ENCODE data around the gene ANKRD62. TPM values are rescaled to one million over a fixed set of nuclear protein-coding genes. Genes with fewer than 3 reads are reported as not detected.

The ANKRD62 gene
- total and polyA plus RNA-seq, 10 donors, result not detected

- H3K27ac ChIP-seq, result no peak overlapping the region
- H3K36me3 ChIP-seq, result no peaks in the 10 kb centered on the region
- H3K9me3 ChIP-seq, result no peaks in the 10 kb centered on the region
- intact Hi-C loops (cut with DNase I; ENCODE audit: low total_unique reads), result no loop called here
- H3K27me3 ChIP-seq (replicated peaks in 1 of 7), result peaks cover 0 to 6% (median 0%) of the 10 kb centered on the region in 7 donors
- no peak overlapping the region for H3K4me3 ChIP-seq
- WGBS, 5 donors, result 72 to 91% (median 81%) methylated on average over 5 to 7 of the region's 7 CpGs
- DNase-seq, result no peak
- no peaks in the 10 kb centered on the region for H3K4me1 ChIP-seq
- no peak for TF ChIP-seq POLR2A (IDR thresholded peaks at IDR 0.05)
- TF ChIP-seq CTCF (IDR thresholded peaks at IDR 0.05 in 8 of 11, conservative IDR thresholded peaks at IDR 0.05 in 3 of 11), result no peak
- TF ChIP-seq POLR2AphosphoS5 (IDR thresholded peaks at IDR 0.05), result no peak
Observed at GRCh38 chr18:12064086-12064763, 29.4 kb upstream of the ANKRD62 start.

GRCh38 chr18:12065397-12065796 lies 28.2 kb upstream of the ANKRD62 start:
- H3K27ac ChIP-seq, result no peak overlapping the region
- H3K4me3 ChIP-seq, result no peak overlapping the region
- no peaks in the 10 kb centered on the region for H3K4me1 ChIP-seq
- no peak for DNase-seq
- peaks cover 0 to 6% (median 0%) of the 10 kb centered on the region in 7 donors for H3K27me3 ChIP-seq (replicated peaks in 1 of 7)
- 75 to 83% (median 76%) methylated on average over 5 of the region's 5 CpGs for WGBS, 5 donors
- intact Hi-C loops (cut with DNase I; ENCODE audit: low total_unique reads), result no loop called here
- TF ChIP-seq CTCF (IDR thresholded peaks at IDR 0.05 in 8 of 11, conservative IDR thresholded peaks at IDR 0.05 in 3 of 11) (no peak), POLR2AphosphoS5 (IDR thresholded peaks at IDR 0.05) (no peak), POLR2A (IDR thresholded peaks at IDR 0.05) (no peak)
- no peaks in the 10 kb centered on the region for H3K36me3 ChIP-seq
- no peaks in the 10 kb centered on the region for H3K9me3 ChIP-seq

GRCh38 chr18:12066910-12067511 lies 26.6 kb upstream of the ANKRD62 start:
- intact Hi-C loops (cut with DNase I; ENCODE audit: low total_unique reads), result no loop called here
- no peak for DNase-seq
- WGBS, 5 donors, result 95 to 98% (median 97%) methylated on average over 35 to 47 of the region's 47 CpGs

More at GRCh38 chr18:12066910-12067511, 26.6 kb upstream of the ANKRD62 start:
- H3K4me1 ChIP-seq, result no peaks in the 10 kb centered on the region
- H3K27me3 ChIP-seq (replicated peaks in 1 of 7), result peaks cover 0 to 6% (median 0%) of the 10 kb centered on the region in 7 donors
- no peak overlapping the region for H3K4me3 ChIP-seq
- no peak overlapping the region for H3K27ac ChIP-seq
- TF ChIP-seq POLR2AphosphoS5 (IDR thresholded peaks at IDR 0.05), result no peak
- TF ChIP-seq POLR2A (IDR thresholded peaks at IDR 0.05), result no peak
- TF ChIP-seq CTCF (IDR thresholded peaks at IDR 0.05 in 8 of 11, conservative IDR thresholded peaks at IDR 0.05 in 3 of 11), result no peak
- H3K36me3 ChIP-seq, result no peaks in the 10 kb centered on the region
- no peaks in the 10 kb centered on the region for H3K9me3 ChIP-seq

Measured in spleen (tissue), 11 donors.